MM.1S (cell line): ENCODE measurements around the gene CD8A.

Experiments used
- DNase-seq: peaks from one replicate; pipeline ENCODE4 v3.0.0-alpha.2; 2015
- H2AFZ ChIP-seq: fragments of 300-600 bp; sonication (generic); 2 replicates; pipeline ENCODE4 v1.6.0; 2016; ENCODE audit warnings: antibody characterized with exemption, low read length
- H3F3A ChIP-seq: fragments of 300-600 bp; sonication (generic); 2 replicates; pipeline ENCODE4 v1.6.1; 2016; ENCODE audit warnings: mild to moderate bottlenecking, antibody characterized with exemption, low read length, moderate library complexity, mixed read lengths; ENCODE audit not compliant: insufficient read depth
- H3K27ac ChIP-seq: fragments of 300-600 bp; sonication (generic); 2 replicates; pipeline ENCODE4 v1.5.1; 2016; ENCODE audit warnings: mild to moderate bottlenecking, low read length
- H3K27me3 ChIP-seq: fragments of 300-600 bp; sonication (generic); replicated peaks from 2 replicates; pipeline ENCODE4 v1.6.0; 2016; ENCODE audit warnings: low read length; ENCODE audit not compliant: insufficient read depth
- H3K36me3 ChIP-seq: fragments of 300-600 bp; sonication (generic); replicated peaks from 2 replicates; pipeline ENCODE4 v1.6.1; 2016; ENCODE audit warnings: mild to moderate bottlenecking, low read length, mixed read lengths; ENCODE audit not compliant: insufficient read depth
- H3K4me1 ChIP-seq: fragments of 300-600 bp; sonication (generic); 2 replicates; pipeline ENCODE4 v1.6.1; 2016; ENCODE audit warnings: low read length, mixed read lengths
- H3K4me2 ChIP-seq: fragments of 300-600 bp; sonication (generic); 2 replicates; pipeline ENCODE4 v1.6.0; 2016; ENCODE audit warnings: low read depth, low read length
- H3K4me3 ChIP-seq: fragments of 300-600 bp; sonication (generic); 2 replicates; pipeline ENCODE4 v1.5.1; 2016; ENCODE audit warnings: low read length, mixed read lengths
- H3K79me2 ChIP-seq: fragments of 300-600 bp; sonication (generic); 2 replicates; pipeline ENCODE4 v1.6.1; 2016; ENCODE audit warnings: mixed run types, low read length, mixed read lengths
- H3K9ac ChIP-seq: fragments of 300-600 bp; sonication (generic); 2 replicates; pipeline ENCODE4 v1.6.1; 2016; ENCODE audit warnings: low read length, mixed read lengths
- H3K9me2 ChIP-seq: fragments of 300-600 bp; sonication (generic); replicated peaks from 2 replicates; pipeline ENCODE4 v1.6.1; 2016; ENCODE audit warnings: mild to moderate bottlenecking, low read length, mixed read lengths; ENCODE audit not compliant: insufficient read depth
- H3K9me3 ChIP-seq: fragments of 300-600 bp; sonication (generic); replicated peaks from 2 replicates; pipeline ENCODE4 v1.6.1; 2016; ENCODE audit warnings: mild to moderate bottlenecking, low read length, mixed read lengths; ENCODE audit not compliant: insufficient read depth
- H4K20me1 ChIP-seq: fragments of 300-600 bp; sonication (generic); 2 replicates; pipeline ENCODE4 v1.6.1; 2016; ENCODE audit warnings: mild to moderate bottlenecking, low read length, moderate library complexity, mixed read lengths; ENCODE audit not compliant: insufficient read depth
- CTCF ChIP-seq: fragments of 300-600 bp; sonication (generic); IDR thresholded peaks from 2 replicates; pipeline ENCODE4 v1.5.1; 2016; ENCODE audit warnings: antibody characterized with exemption, low read length, mixed read lengths
- EZH2 ChIP-seq: fragments of 300-600 bp; sonication (generic); optimal IDR thresholded peaks from 2 replicates; pipeline ENCODE3; 2017; ENCODE audit warnings: low read depth, mild to moderate bottlenecking, antibody characterized with exemption, low read length, mixed read lengths
- EZH2phosphoT487 ChIP-seq: fragments of 300-600 bp; sonication (generic); IDR thresholded peaks from 2 replicates; pipeline ENCODE4 v1.6.1; 2018; ENCODE audit warnings: antibody characterized with exemption, low read length

CD8A gene

DNA sequence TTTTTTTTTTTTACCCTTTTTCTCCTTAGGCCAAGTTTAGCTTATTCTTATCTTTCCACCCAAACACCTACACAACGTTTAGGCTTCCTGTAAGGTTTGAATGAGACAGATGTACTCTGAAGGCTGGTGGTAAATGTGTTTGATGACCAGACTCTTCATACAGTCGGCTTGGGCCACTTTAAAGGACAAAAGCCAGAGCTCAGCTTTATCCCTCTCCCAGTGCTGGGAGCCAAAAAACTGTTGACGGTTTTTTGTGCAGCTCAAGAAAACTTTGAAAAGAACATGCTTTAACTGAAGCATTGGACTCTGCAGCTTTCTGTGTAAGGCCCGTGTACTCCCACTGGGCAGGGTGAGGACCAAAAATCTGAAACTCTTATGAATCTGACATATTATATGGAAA is 15.4 kb downstream of the CD8A start:
- DNase-seq: no peak
- no peak for TF ChIP-seq EZH2phosphoT487
- TF ChIP-seq EZH2: no peak
- no peak for TF ChIP-seq CTCF
- no peaks in the 10 kb centered on the region; the same call in none of the 2 replicates for H3K36me3 ChIP-seq
- no peak overlapping the region for H3K27ac ChIP-seq
- no peak overlapping the region for H2AFZ ChIP-seq
- no peaks in the 10 kb centered on the region for H4K20me1 ChIP-seq
- no peaks in the 10 kb centered on the region for H3K9me3 ChIP-seq
- no peak overlapping the region for H3K9ac ChIP-seq
- no peaks in the 10 kb centered on the region for H3K9me2 ChIP-seq
- no peak overlapping the region for H3K4me2 ChIP-seq
- H3K79me2 ChIP-seq: no peaks in the 10 kb centered on the region
- H3F3A ChIP-seq: no peaks in the 10 kb centered on the region
- H3K4me3 ChIP-seq: no peak overlapping the region
- no peaks in the 10 kb centered on the region for H3K4me1 ChIP-seq
- no peaks in the 10 kb centered on the region for H3K27me3 ChIP-seq

DNA sequence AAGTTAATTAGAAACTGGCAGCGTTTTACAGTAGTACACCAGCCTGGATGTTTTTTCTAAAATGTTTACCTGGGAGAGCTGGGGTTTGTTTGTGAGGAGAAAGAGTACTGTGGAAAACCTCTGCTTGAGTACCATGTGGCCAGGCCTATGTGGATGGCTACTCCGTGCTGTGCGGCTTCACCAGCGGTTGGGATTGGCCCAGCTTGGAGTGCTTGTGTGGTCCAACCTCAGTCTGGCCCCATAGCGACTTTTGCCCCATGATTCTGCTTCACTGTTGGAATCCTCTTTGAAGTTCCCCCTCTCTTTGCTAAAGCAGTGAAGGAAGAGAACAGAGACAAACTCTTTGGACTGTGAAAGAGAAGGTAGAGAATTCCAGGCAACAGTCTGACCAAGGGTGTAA is 15.9 kb downstream of the CD8A start:
- H3K36me3 ChIP-seq: no peaks in the 10 kb centered on the region; the same call in none of the 2 replicates
- H4K20me1 ChIP-seq: no peaks in the 10 kb centered on the region

DNA sequence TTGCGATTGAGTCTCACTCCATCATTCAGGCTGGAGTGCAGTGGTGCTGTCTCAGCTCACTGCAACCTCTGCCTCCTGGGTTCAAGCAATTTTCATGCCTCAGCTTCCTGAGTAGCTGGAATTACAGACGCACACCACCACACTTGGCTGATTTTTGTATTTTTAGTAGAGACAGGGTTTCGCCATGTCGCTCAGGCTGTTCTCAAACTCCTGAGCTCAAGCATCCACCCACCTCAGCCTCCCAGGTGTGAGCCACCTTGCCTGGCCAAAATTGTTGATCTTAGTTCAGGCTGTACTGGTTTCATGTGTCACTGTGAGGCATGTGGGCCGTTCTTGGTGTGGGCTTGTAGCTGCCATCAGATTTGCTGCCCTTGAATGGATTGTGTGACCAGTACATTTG is 18.1 kb downstream of the CD8A start:
- Histone ChIP-seq H3K79me2 (no peaks in the 10 kb centered on the region), H3K9me3 (no peaks in the 10 kb centered on the region), H3K36me3 (no peaks in the 10 kb centered on the region; the same call in none of the 2 replicates), H2AFZ (no peak overlapping the region), H3K27ac (no peak overlapping the region), H3F3A (no peaks in the 10 kb centered on the region), H3K4me2 (no peak overlapping the region), H3K4me1 (no peaks in the 10 kb centered on the region), H3K9ac (no peak overlapping the region), H4K20me1 (no peaks in the 10 kb centered on the region), H3K27me3 (no peaks in the 10 kb centered on the region), H3K4me3 (no peak overlapping the region), H3K9me2 (no peaks in the 10 kb centered on the region)
- TF ChIP-seq CTCF: no peak
- no peak for TF ChIP-seq EZH2phosphoT487
- no peak for TF ChIP-seq EZH2
- no peak for DNase-seq

More for the DNA sequence above, 15.9 kb downstream of the CD8A start:
- no peaks in the 10 kb centered on the region for H3K27me3 ChIP-seq
- H3K4me1 ChIP-seq: no peaks in the 10 kb centered on the region
- no peaks in the 10 kb centered on the region for H3K9me2 ChIP-seq
- H3K9ac ChIP-seq: no peak overlapping the region
- H2AFZ ChIP-seq: no peak overlapping the region
- no peaks in the 10 kb centered on the region for H3K79me2 ChIP-seq
- H3K9me3 ChIP-seq: no peaks in the 10 kb centered on the region
- H3K4me3 ChIP-seq: no peak overlapping the region
- no peak for DNase-seq
- no peaks in the 10 kb centered on the region for H3F3A ChIP-seq
- H3K27ac ChIP-seq: no peak overlapping the region
- H3K4me2 ChIP-seq: no peak overlapping the region
- TF ChIP-seq CTCF (no peak), EZH2phosphoT487 (no peak), EZH2 (no peak)
